ENCODE results near the gene ZNF618.

ZNF618 gene

DNA sequence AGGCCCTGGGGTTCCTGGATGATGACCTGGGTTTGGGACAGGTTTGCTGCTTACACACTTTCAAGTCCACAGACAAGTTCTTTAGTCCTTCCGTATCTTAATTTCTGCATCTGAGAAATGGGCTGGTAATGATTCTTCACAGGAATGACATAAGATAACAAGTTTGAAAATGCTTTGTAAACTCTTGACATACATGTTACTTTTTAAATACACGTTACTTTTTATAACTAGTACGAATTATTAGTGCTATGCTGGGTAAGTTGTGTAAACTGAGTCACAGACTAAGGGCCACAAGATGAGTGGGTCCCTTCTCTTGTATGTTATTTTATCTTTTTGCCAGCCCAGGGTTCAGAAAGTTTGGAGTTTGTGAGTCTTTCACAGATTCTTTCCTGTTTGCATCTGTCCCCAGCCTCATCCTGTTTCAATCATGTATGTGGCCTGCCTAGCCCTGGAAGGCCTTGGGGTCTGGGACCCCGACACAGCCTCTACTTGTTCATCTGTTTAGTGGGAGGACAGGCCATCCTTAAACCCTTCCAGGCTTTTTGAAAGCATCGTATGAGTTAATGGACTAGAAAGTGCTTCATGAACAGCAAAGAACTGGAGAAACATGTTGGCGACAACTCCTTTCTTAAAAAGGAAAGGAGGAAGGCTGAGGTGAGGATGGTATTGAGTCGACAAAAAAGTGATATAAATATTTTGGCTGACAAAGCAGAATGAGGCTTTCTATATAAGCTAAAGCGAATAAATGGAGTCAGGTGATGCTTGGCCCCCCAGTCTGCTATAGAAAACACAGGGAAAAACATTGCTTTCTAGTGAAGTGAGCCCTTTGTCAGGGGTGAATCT lies 9.3 kb downstream of the ZNF618 start:
- DNase-seq (ENCODE audit: low read depth in 2 of 2): no peak

GRCh38 chr9:113886026-113886369 lies 9.9 kb downstream of the ZNF618 start:
- no peak for DNase-seq (ENCODE audit: low read depth in 2 of 2)

DNA sequence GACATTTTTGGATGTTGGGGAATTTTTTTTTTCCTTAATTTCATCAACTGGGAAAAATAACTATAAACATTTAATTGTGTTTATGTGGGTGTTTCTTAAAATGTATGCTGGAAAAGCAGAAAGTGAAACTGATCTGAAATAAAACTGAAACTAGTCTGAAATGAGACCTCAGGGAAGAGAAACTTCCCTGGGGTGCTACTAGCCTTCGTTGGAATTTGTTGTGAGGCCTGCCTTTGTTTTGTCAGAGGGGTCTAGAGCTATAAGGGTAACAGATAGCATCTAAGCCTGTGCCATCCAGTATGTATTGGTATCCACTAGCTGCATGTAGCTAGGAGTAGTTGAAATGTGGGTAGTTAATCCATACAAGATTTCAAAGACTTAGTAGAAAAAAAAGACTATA lies 10.4 kb downstream of the ZNF618 start:
- DNase-seq (ENCODE audit: low read depth in 2 of 2): no peak

DNA sequence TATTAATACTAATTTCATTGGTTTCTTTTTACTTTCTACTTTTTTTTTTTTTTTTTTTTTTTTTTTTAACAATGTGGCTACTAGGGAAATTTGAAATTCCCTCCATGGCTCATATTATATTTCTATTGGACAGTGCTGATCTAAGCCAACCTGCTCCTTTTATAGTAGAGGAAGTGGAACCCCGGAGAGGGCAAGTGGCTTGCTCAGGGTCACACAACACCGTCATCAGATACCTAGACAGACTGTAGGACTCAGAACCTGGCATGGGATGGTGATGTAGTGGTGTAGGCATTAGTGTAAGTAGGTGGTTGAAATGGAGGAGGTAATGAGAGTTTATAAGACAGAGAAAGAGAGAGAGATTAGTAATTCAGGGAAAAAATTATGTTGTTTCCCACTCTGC lies 10.8 kb downstream of the ZNF618 start:
- DNase-seq (ENCODE audit: low read depth in 2 of 2): no peak

DNA sequence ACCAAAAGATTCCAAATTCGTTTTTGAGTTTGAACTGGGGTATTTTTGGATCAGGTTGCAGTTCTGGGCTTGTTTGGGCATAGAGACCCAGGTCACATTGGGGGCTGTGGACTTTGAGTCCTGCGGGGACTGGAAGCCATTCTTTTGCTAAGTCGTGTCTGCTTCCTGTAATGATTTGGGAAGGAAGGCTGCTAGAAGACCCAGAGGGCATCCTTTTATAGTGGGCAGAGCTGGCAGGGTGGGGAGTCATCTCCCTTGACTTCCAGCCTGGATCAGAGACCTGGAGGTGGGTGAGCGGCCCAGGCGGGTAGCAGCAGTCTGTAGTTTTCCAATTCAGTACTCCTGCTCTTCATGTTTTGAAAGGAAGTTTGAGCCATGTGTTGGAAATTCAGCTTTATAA lies 11.3 kb downstream of the ZNF618 start:
- DNase-seq (ENCODE audit: low read depth in 2 of 2): no peak

DNA sequence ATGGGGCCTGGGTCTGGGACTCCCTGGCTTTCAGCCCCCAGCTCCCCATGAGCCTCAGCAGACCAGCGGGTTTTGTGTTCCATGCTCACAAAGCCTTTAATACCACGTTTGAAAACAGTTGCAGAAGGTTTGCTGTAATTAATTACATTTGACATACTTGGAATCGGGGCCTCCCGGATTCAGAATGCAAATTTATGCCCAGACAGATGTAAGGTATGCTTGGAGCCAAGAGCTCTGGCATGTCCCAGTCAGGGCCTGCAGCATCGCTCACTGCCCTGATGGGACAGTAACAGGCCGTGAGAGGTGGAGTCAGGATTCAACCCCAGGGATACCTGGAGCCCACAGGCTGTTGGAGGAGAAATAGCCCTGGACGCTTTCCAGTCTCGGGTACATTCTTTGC lies 12.2 kb downstream of the ZNF618 start:
- no peak for DNase-seq (ENCODE audit: low read depth in 2 of 2)

- DNase-seq (ENCODE audit: low read depth in 2 of 2): no peak
These were observed 12.9 kb downstream of the ZNF618 start for GRCh38 chr9:113888976-113889375.

- DNase-seq (ENCODE audit: low read depth in 2 of 2): no peak
These were observed 14.6 kb downstream of the ZNF618 start for GRCh38 chr9:113890704-113891103.

- no peak for DNase-seq (ENCODE audit: low read depth in 2 of 2)
These were observed 16.9 kb downstream of the ZNF618 start for GRCh38 chr9:113892861-113893491.

DNA sequence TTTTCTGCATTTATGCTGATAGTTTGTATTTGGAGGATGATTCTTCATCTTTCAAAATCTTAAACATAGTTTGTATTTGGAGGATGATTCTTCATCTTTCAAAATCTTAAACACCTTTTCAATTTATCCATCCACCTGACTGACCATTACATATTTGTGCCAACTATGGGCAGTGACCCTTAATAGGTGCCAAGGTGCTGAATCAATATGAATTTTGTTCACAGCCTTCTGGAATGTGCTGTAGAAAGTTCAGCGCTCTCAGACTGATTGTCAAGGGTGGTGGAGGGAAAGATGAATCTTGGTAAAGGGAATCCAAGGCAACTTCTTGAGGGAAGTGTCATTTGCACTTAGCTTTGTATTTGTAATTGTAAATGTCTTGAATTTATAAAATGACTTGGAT lies 18.1 kb downstream of the ZNF618 start:
- DNase-seq (ENCODE audit: low read depth in 2 of 2): no peak

DNA sequence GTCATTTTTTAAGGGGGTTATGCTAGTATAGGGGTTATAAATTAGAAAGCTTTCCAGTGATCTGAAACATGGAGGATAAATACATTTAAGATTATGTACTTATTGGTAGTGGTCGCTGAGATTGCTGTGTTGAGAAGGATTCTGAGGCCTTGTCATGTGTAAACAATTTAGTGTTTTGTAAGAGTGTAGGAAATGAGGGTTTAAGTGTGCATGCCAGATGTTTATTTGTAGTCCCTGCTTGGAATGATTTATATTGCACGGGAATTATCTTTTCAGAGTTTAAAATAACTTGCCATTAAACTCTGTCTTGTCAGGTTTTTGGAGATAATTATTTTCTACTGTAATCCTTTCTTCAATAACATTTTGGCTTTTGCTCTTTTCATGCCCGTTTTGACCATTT lies 19.4 kb downstream of the ZNF618 start:
- no peak for DNase-seq (ENCODE audit: low read depth in 2 of 2)

DNA sequence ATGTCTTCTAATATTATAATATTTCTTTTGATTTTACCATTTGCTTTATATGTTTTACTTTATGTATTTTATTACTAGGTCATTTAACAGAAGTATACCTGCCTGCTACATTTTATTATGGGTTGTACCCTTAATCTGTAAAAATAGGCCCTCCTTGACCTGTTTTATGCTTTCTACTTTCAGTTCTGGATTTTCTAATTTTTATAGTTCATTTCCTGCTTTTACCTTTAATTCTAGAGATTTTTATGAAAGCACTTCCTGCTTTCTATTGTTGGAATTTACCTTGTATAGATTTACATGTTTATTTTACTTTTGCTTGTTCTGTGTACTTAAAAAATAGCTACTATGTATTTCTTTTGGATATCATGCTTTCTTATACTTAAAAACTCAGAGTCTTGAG lies 20.6 kb downstream of the ZNF618 start:
- DNase-seq (ENCODE audit: low read depth in 2 of 2): no peak

- no peak for DNase-seq (ENCODE audit: low read depth in 2 of 2)
These were observed 22.0 kb downstream of the ZNF618 start for GRCh38 chr9:113898151-113898550.

- no peak for DNase-seq (ENCODE audit: low read depth in 2 of 2)
These were observed 22.5 kb downstream of the ZNF618 start for GRCh38 chr9:113898596-113898995.

GRCh38 chr9:113899205-113899604 lies 23.1 kb downstream of the ZNF618 start:
- no peak for DNase-seq (ENCODE audit: low read depth in 2 of 2)

DNA sequence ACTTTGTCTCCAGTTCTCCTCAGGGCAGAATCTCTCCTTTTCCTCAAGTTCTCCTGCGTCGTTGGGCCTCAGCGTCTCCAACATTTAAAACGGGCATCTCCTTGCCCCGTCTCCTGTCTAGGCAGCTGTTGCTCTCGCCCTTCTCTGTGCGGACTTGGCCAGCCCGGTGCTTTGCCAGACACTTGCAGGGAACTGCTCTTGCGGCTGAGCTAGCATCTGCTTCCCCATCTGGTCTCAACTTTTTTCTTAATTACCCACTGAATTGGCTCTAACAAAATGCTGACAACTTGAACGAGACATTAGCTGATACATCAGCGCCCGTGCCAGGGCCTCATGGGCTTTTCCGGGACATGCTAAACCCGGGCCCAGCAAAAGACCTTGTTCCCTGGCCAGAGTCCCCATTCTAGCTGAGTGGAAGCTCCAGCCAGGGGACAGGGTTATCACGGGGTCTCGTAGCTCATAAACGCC lies 25.1 kb downstream of the ZNF618 start:
- DNase-seq (ENCODE audit: low read depth in 2 of 2): no peak

- DNase-seq (ENCODE audit: low read depth in 2 of 2): no peak
These were observed 27.5 kb downstream of the ZNF618 start for GRCh38 chr9:113903514-113904077.

DNA sequence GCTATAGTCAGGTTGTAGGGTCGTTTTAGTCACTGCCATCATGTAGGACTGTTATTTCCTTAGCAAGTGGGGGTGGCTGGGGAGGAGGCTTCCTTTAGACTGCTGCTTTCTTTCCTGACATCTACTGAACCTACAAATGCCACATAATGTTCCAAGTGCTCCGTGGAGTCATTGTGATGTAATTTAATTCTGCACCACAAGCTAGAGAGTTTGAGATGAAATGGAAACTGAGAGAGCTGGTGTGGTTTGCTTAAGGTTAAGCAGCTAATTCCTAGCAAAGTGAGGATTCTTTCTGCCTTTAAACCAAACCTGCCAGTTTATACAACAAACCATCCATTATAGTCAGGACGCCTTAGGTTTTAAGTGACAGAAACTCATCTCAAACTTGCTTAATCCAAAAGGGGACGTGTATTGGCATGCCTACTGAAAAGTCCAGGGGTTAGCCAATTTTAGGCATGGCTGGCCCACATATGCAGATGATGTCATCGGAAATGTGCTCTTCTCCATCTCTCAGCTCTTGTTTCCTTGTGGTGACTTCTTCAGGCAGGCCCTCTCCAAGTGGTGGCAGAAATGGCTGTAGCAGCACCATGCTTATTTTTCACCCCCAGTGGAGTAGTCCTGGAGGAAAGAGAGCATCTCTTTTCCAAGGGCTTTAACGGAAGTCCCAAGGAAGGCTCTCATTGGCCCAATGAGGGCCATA lies 30.5 kb downstream of the ZNF618 start:
- DNase-seq (ENCODE audit: low read depth in 2 of 2): no peak

- no peak for DNase-seq (ENCODE audit: low read depth in 2 of 2)
These were observed 31.2 kb downstream of the ZNF618 start for GRCh38 chr9:113907282-113907681.

GRCh38 chr9:113909421-113909820 lies 33.3 kb downstream of the ZNF618 start:
- no peak for DNase-seq (ENCODE audit: low read depth in 2 of 2)

GRCh38 chr9:113910036-113910639 lies 34.0 kb downstream of the ZNF618 start:
- no peak for DNase-seq (ENCODE audit: low read depth in 2 of 2)

All from stimulated activated CD4-positive, alpha-beta T cell treated with anti-CD3 and anti-CD28 coated beads, Interleukin-4, amount 100 ng/mL, for 48 hours (primary cell).